H9 (cell line): ENCODE measurements around the gene INCENP. TPM values are rescaled to one million over a fixed set of nuclear protein-coding genes. Genes with fewer than 3 reads are reported as not detected.

Source experiments
- DNase-seq: peaks from one replicate; pipeline ENCODE4 v3.0.0-alpha.2; 2017
- H2AFZ ChIP-seq: one replicate; pipeline ENCODE4 v1.6.1; 2013; ENCODE audit warnings: mild to moderate bottlenecking, low read length, control low read depth, moderate library complexity
- H2AK5ac ChIP-seq: 2 replicates; pipeline ENCODE4 v1.6.1; 2013; ENCODE audit warnings: low read length, control low read depth, mixed read lengths; ENCODE audit not compliant: insufficient read length
- H2BK120ac ChIP-seq: one replicate; pipeline ENCODE4 v1.6.1; 2013; ENCODE audit warnings: low read depth, mild to moderate bottlenecking, low read length, control low read depth, inconsistent platforms; ENCODE audit not compliant: poor library complexity, severe bottlenecking
- H2BK12ac ChIP-seq: 2 replicates; pipeline ENCODE4 v1.6.1; 2013; ENCODE audit warnings: low read length, control low read depth, mixed read lengths, low read depth; ENCODE audit not compliant: insufficient read length
- H2BK15ac ChIP-seq: 2 replicates; pipeline ENCODE4 v1.6.1; 2013; ENCODE audit warnings: low read depth, low read length, control low read depth
- H2BK20ac ChIP-seq: one replicate; pipeline ENCODE4 v1.6.1; 2013; ENCODE audit warnings: low read depth, mild to moderate bottlenecking, low read length, control low read depth, inconsistent platforms; ENCODE audit not compliant: poor library complexity, severe bottlenecking
- H2BK5ac ChIP-seq: 2 replicates; pipeline ENCODE4 v1.6.1; 2013; ENCODE audit warnings: low read length, control low read depth, mixed read lengths; ENCODE audit not compliant: insufficient read length
- H3K14ac ChIP-seq: 2 replicates; pipeline ENCODE4 v1.6.1; 2013; ENCODE audit warnings: low read length, control low read depth; ENCODE audit not compliant: insufficient read depth
- H3K18ac ChIP-seq: 2 replicates; pipeline ENCODE4 v1.6.1; 2013; ENCODE audit warnings: low read depth, mild to moderate bottlenecking, mixed read lengths, low read length, control low read depth; ENCODE audit not compliant: insufficient read length
- H3K23ac ChIP-seq: 2 replicates; pipeline ENCODE4 v1.6.1; 2013; ENCODE audit warnings: low read length, control low read depth, mixed read lengths, low read depth; ENCODE audit not compliant: insufficient read length
- H3K23me2 ChIP-seq: 2 replicates; pipeline ENCODE4 v1.6.1; 2013; ENCODE audit warnings: low read depth, mild to moderate bottlenecking, mixed read lengths, low read length, control low read depth; ENCODE audit not compliant: insufficient read length, poor library complexity, severe bottlenecking
- H3K27ac ChIP-seq: 2 replicates; pipeline ENCODE4 v1.5.1; 2013; ENCODE audit warnings: low read length, control low read depth, mixed read lengths, low read depth; ENCODE audit not compliant: insufficient read length
- H3K27me3 ChIP-seq: 2 replicates; pipeline ENCODE4 v1.6.1; 2013; ENCODE audit warnings: low read length, control low read depth, inconsistent platforms; ENCODE audit not compliant: insufficient read depth
- H3K4ac ChIP-seq: 2 replicates; pipeline ENCODE4 v1.6.1; 2013; ENCODE audit warnings: low read depth, mild to moderate bottlenecking, control low read depth, inconsistent platforms, low read length, moderate library complexity
- H3K4me1 ChIP-seq: 2 replicates; pipeline ENCODE4 v1.6.1; 2013; ENCODE audit warnings: low read length, control low read depth, inconsistent platforms; ENCODE audit not compliant: insufficient read depth
- H3K4me2 ChIP-seq: 2 replicates; pipeline ENCODE4 v1.6.1; 2013; ENCODE audit warnings: low read length, control low read depth, mixed read lengths; ENCODE audit not compliant: insufficient read length, insufficient read depth
- H3K56ac ChIP-seq: 2 replicates; pipeline ENCODE4 v1.6.1; 2013; ENCODE audit warnings: low read depth, mild to moderate bottlenecking, mixed read lengths, low read length, control low read depth; ENCODE audit not compliant: insufficient read length
- H3K79me1 ChIP-seq: 2 replicates; pipeline ENCODE4 v1.6.1; 2013; ENCODE audit warnings: low read depth, mild to moderate bottlenecking, moderate library complexity, low read length, control low read depth, inconsistent platforms; ENCODE audit not compliant: insufficient read depth, poor library complexity, severe bottlenecking
- H3K79me2 ChIP-seq: 2 replicates; pipeline ENCODE4 v1.6.1; 2013; ENCODE audit warnings: low read length, control low read depth, inconsistent platforms; ENCODE audit not compliant: insufficient read depth
- H3K9ac ChIP-seq: 2 replicates; pipeline ENCODE4 v1.6.1; 2013; ENCODE audit warnings: low read length, control low read depth, mixed read lengths; ENCODE audit not compliant: insufficient read length; ENCODE audit errors: extremely low read depth
- H3K9me3 ChIP-seq: one replicate; pipeline ENCODE4 v1.6.1; 2013; ENCODE audit warnings: low read depth, low read length, inconsistent platforms; ENCODE audit not compliant: control insufficient read depth
- H3T11ph ChIP-seq: one replicate; pipeline ENCODE4 v1.6.1; 2013; ENCODE audit warnings: mild to moderate bottlenecking, low read length, control low read depth, inconsistent platforms
- H4K20me1 ChIP-seq: one replicate; pipeline ENCODE4 v1.6.1; 2013; ENCODE audit not compliant: control insufficient read depth, insufficient read length, insufficient read depth
- H4K5ac ChIP-seq: 2 replicates; pipeline ENCODE4 v1.6.1; 2013; ENCODE audit warnings: low read depth, mild to moderate bottlenecking, mixed read lengths, low read length, control low read depth; ENCODE audit not compliant: insufficient read length
- H4K8ac ChIP-seq: replicated peaks from 2 replicates; pipeline ENCODE4 v1.6.1; 2013; ENCODE audit warnings: low read length, control low read depth, mixed read lengths, low read depth; ENCODE audit not compliant: insufficient read length
- H4K91ac ChIP-seq: 2 replicates; pipeline ENCODE4 v1.6.1; 2013; ENCODE audit warnings: low read depth, mild to moderate bottlenecking, moderate library complexity, mixed read lengths, low read length, control low read depth; ENCODE audit not compliant: insufficient read length
- H3K27ac Mint-ChIP-seq, 3 experiments: 2 replicates in 2 of 3; 3 replicates in 1 of 3; pipeline ENCODE4 v1.8.0; 2020 to 2021; ENCODE audit warnings: mixed read lengths in 3 of 3, mild to moderate bottlenecking in 1 of 3, moderate library complexity in 1 of 3
- H3K27me3 Mint-ChIP-seq: 2 replicates; pipeline ENCODE4 v1.8.0; 2021; ENCODE audit warnings: low read depth, mild to moderate bottlenecking, moderate library complexity, mixed read lengths
- H3K36me3 Mint-ChIP-seq, 3 experiments: 2 replicates in 2 of 3; 3 replicates in 1 of 3; pipeline ENCODE4 v1.8.0; 2020 to 2021; ENCODE audit warnings: low read depth in 3 of 3, mixed read lengths in 3 of 3; ENCODE audit not compliant: insufficient read depth in 1 of 3
- H3K4me1 Mint-ChIP-seq, 2 experiments: 2 replicates each; pipeline ENCODE4 v1.8.0; 2020; ENCODE audit warnings: mixed read lengths in 2 of 2
- H3K4me3 Mint-ChIP-seq, 2 experiments: 2 replicates in 1 of 2; 3 replicates in 1 of 2; pipeline ENCODE4 v1.8.0; 2020 to 2021; ENCODE audit warnings: mild to moderate bottlenecking in 2 of 2, mixed read lengths in 2 of 2, moderate library complexity in 1 of 2
- H3K9me3 Mint-ChIP-seq, 2 experiments: 2 replicates in 1 of 2; 3 replicates in 1 of 2; pipeline ENCODE4 v1.8.0; 2020; ENCODE audit warnings: mild to moderate bottlenecking in 2 of 2, mixed read lengths in 2 of 2, moderate library complexity in 1 of 2
- CTCF ChIP-seq: fragments of 200-600 bp; sonication (generic); conservative IDR thresholded peaks from 3 replicates; pipeline ENCODE4 v1.8.0; 2021; ENCODE audit warnings: antibody characterized with exemption, mild to moderate bottlenecking
- WGBS: extraction: QIAGEN DNeasy Blood & Tissue Kit; methylation state at CpG from one replicate; pipeline ENCODE4 v1.1.7; 2013; ENCODE audit warnings: missing lambda C conversion rate, low lambda C conversion rate, mixed read lengths; ENCODE audit not compliant: insufficient read length; ENCODE audit errors: extremely low coverage; 5-methylcytosine and 5-hydroxymethylcytosine counted together
- total RNA-seq: library from RNA; stranded (reverse); gene quantifications from 2 replicates; pipeline ENCODE4 v1.2.1, GENCODE V29; 2021

INCENP gene
- total RNA-seq, 1 experiment from 2014 or later, result 99.9 TPM

GRCh38 chr11:62116451-62116850 lies 7.4 kb upstream of the INCENP start:
- no CpG with 5 or more reads among the region's 2 CpGs for WGBS
- Histone ChIP-seq H3K4me1 (no peaks in the 10 kb centered on the region), H2AFZ (no peak overlapping the region), H3K56ac (no peak overlapping the region), H2BK5ac (no peak overlapping the region), H3K23me2 (no peaks in the 10 kb centered on the region), H3K14ac (no peak overlapping the region), H3K23ac (no peak overlapping the region), H3K4ac (no peak overlapping the region), H2AK5ac (no peak overlapping the region), H3K4me2 (no peak overlapping the region), H4K5ac (no peak overlapping the region), H2BK20ac (no peak overlapping the region), H4K8ac (no peak overlapping the region), H4K91ac (no peak overlapping the region), H3K9ac (no peak overlapping the region), H4K20me1 (no peaks in the 10 kb centered on the region), H2BK120ac (no peak overlapping the region), H3K18ac (no peak overlapping the region), H3K9me3 (no peaks in the 10 kb centered on the region), H2BK15ac (no peak overlapping the region), H2BK12ac (no peak overlapping the region), H3K79me1 (no peaks in the 10 kb centered on the region), H3T11ph (no peak overlapping the region), H3K27me3 (no peaks in the 10 kb centered on the region), H3K79me2 (no peaks in the 10 kb centered on the region), H3K27ac (no peak overlapping the region)
- Mint-ChIP-seq H3K9me3 (peaks cover 11 to 12% of the 10 kb centered on the region in 2 experiments), H3K4me1 (no peaks in the 10 kb centered on the region), H3K27me3 (peaks cover 3% of the 10 kb centered on the region; the same call in 1 of the 2 replicates), H3K4me3 (no peak overlapping the region), H3K27ac (no peak overlapping the region), H3K36me3 (peaks cover 0 to 5% (median 2%) of the 10 kb centered on the region in 3 experiments; a peak in 3 of 7 replicates)
- TF ChIP-seq CTCF, result no peak
- DNase-seq, result no peak
